PC-3 (cell line): ENCODE data around the gene HMCN1.

ENCODE experiments used
- CTCF ChIP-seq: fragments of 300-600 bp; sonication (generic); conservative IDR thresholded peaks from 2 replicates; pipeline ENCODE4 v1.5.1; 2017; ENCODE audit warnings: antibody characterized with exemption, low read depth, mild to moderate bottlenecking, low read length
- EZH2 ChIP-seq: fragments of 300-600 bp; sonication (generic); IDR thresholded peaks from one replicate; pipeline ENCODE4 v1.6.1; 2017; ENCODE audit warnings: antibody characterized with exemption, mild to moderate bottlenecking, low read length; ENCODE audit not compliant: unreplicated experiment
- EZH2phosphoT487 ChIP-seq: fragments of 300-600 bp; sonication (generic); IDR thresholded peaks from 2 replicates; pipeline ENCODE4 v1.6.1; 2018; ENCODE audit warnings: mild to moderate bottlenecking, antibody characterized with exemption, low read length, borderline replicate concordance

DNA sequence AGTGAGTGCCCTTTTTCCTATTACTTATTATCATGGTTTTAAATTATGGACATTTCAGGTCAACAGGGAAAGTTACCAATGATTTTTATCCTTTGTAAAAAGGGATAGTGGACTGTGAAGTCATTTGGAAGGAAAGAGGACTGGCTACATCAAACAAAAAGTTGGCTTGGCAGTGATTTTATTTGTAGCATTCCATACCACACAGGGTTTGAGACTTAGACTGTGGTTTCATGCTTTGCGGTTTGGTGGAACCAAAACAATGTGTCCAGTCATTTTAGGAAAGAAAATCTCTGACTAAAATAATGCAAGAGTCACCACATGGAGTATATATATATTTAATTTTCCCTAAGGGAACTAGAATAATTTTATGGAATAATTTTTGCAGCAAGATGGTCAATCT, 239.5 kb downstream of the HMCN1 start:
- TF ChIP-seq CTCF (no peak), EZH2 (no peak), EZH2phosphoT487 (no peak)
